HUES6 (cell line): Measurements from ENCODE around the gene PGLYRP4.

Source experiments
- H3K27ac ChIP-seq: 2 replicates; pipeline ENCODE4 v1.7.0; 2013; ENCODE audit warnings: low read depth, mild to moderate bottlenecking, low read length, inconsistent platforms
- H3K27me3 ChIP-seq: 2 replicates; pipeline ENCODE4 v1.6.1; 2013; ENCODE audit warnings: low read length; ENCODE audit not compliant: control insufficient read depth, insufficient read depth
- H3K36me3 ChIP-seq: 2 replicates; pipeline ENCODE4 v1.6.1; 2013; ENCODE audit warnings: low read length; ENCODE audit not compliant: control insufficient read depth, insufficient read depth
- H3K4me1 ChIP-seq: 2 replicates; pipeline ENCODE4 v1.6.1; 2013; ENCODE audit warnings: low read length; ENCODE audit not compliant: control insufficient read depth, insufficient read depth
- H3K4me3 ChIP-seq: 2 replicates; pipeline ENCODE4 v1.5.1; 2013; ENCODE audit warnings: low read depth, low read length
- H3K9ac ChIP-seq: one replicate; pipeline ENCODE4 v1.6.1; 2013; ENCODE audit warnings: mild to moderate bottlenecking, low read length
- H3K9me3 ChIP-seq: 2 replicates; pipeline ENCODE4 v1.6.1; 2013; ENCODE audit warnings: low read depth, low read length; ENCODE audit not compliant: control insufficient read depth, insufficient read depth

The PGLYRP4 gene

DNA sequence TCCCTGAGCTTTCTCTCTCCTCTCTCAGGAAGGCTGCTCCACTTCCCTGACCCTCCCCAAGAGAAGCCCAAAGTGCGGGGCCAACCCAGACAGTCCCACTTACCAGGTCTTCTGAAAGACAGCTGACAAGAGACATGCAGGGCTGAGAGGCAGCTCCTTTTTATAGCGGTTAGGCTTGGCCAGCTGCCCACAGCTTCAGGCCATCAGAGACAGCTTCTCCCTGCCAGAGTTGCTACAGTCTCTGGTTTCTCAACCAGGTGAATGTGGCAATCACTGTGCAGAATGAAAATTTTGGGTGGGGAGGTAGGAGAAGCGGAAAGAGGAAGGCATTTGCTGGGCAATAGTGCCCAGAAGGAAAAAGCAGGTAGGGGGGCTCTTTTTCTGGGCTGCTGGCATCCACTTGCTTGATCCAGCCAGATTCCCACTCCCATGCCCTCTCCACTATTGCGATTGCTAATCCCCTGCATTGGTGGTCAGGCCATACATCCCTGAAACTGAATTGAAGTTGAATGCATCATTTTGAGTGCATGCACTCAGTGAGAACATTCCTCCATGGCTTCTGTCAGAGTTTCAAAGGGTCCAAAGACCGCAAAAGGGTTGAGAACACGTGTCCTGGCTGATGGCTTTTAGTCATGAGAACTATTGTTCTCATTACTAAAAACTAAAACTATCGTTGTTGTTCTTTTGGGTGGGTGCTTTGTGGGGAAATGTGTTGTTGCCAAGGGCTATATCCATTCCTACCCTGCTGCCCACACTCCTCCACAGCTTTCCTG is 42.5 kb upstream of the PGLYRP4 start, which contains the start of gene S100A8:
Gene S100A8, minus strand, starts transcription at position 136 of the 773 bp plus-strand sequence. CDS start 538 bp downstream, outside the sequence.
- Histone ChIP-seq H3K9me3 (no peaks in the 10 kb centered on the region), H3K36me3 (no peaks in the 10 kb centered on the region), H3K27ac (no peak within 1 kb of the TSS), H3K4me3 (no peak within 1 kb of the TSS), H3K27me3 (peaks cover 8% of the 10 kb centered on the region), H3K4me1 (no peaks in the 10 kb centered on the region), H3K9ac (no peak within 1 kb of the TSS)

DNA sequence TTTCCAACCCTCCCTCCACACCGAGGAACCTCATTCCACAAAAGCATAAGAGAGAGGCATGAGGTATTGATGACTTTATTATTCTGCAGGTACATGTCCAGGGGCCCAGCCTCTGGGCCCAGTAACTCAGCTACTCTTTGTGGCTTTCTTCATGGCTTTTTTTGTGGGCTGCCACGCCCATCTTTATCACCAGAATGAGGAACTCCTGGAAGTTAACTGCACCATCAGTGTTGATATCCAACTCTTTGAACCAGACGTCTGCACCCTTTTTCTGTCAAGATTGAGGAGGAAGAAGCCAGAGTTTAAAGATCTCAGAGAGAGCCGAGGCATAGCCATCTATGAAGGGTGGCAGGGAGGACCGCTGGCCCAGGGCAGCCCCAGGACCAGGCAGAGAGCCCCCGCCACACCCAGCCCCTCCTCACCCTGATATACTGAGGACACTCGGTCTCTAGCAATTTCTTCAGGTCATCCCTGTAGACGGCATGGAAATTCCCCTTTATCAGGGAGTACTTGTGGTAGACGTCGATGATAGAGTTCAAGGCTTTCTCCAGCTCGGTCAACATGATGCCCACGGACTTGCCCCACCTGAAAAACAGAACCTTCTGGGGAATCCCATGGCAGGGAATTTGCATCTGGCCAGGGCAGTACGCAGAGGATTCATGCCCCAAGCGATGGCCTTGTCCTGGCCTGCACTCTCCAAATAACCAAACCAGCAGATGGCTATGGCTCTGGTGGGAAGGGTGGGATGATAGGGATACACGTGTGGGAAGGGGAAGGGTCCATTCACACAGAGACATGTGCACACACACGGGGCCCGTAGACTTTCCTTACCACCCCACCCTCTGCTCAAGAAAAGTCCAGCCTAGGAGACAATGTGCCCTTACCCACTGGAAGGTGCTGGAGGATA is 41.6 kb upstream of the PGLYRP4 start:
- no peaks in the 10 kb centered on the region for H3K36me3 ChIP-seq
- H3K27ac ChIP-seq, result no peak overlapping the region
- no peaks in the 10 kb centered on the region for H3K9me3 ChIP-seq
- H3K9ac ChIP-seq, result no peak overlapping the region
- peaks cover 6% of the 10 kb centered on the region for H3K27me3 ChIP-seq
- H3K4me1 ChIP-seq, result no peaks in the 10 kb centered on the region
- no peak overlapping the region for H3K4me3 ChIP-seq

- Histone ChIP-seq H3K4me1 (no peaks in the 10 kb centered on the region), H3K9ac (no peak overlapping the region), H3K27me3 (0 out of 2 replicates have a peak, but pooled peaks cover 3% of the 10 kb centered on the region), H3K9me3 (no peaks in the 10 kb centered on the region), H3K27ac (no peak overlapping the region), H3K4me3 (no peak overlapping the region), H3K36me3 (no peaks in the 10 kb centered on the region)
These were observed 40.8 kb upstream of the PGLYRP4 start for GRCh38 chr1:153389401-153389800.

DNA sequence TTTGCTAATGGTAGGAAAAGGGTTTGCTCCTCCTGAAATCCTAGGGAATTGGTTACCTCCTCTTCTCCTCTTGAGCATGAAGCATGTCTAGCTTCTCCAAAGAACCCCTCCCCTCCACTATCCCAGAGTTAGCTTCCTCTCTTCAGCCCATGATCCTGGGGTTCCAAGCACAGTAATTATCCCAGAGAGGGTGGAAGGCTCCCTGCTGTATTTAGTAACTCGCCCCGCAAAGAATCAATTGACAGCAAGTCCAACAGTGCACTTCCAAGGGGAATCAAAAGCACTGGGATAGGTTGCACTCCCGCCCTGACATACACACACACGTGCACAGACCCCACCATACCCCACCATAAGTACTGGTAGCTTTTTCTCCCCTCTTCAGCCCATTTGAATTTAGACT is 39.1 kb upstream of the PGLYRP4 start:
- no peak overlapping the region for H3K4me3 ChIP-seq
- no peaks in the 10 kb centered on the region for H3K36me3 ChIP-seq
- H3K9ac ChIP-seq, result no peak overlapping the region
- H3K9me3 ChIP-seq, result no peaks in the 10 kb centered on the region
- 0 out of 2 replicates have a peak, but pooled peaks cover 6% of the 10 kb centered on the region for H3K27me3 ChIP-seq
- no peaks in the 10 kb centered on the region for H3K4me1 ChIP-seq
- H3K27ac ChIP-seq, result no peak overlapping the region

DNA sequence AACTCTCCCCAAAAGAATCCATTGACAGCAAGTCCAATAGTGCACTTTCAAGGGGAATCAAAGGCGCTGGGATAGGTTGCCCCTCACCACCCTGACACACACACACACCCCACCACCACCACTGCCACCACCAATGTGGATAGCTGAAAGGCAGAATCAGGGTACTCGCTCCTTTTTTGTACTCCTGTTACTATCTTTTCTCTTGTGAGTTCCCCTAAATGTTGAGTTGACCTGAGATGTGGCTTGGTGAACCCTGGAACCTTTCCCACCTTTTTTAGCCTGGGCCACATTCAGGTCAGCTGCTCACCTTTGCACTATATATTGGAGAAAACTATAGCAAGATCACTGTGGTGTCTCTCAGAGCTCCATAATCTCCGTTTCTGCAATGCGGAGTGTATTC is 38.4 kb upstream of the PGLYRP4 start:
- Histone ChIP-seq H3K9ac (no peak overlapping the region), H3K9me3 (no peaks in the 10 kb centered on the region), H3K27me3 (0 out of 2 replicates have a peak, but pooled peaks cover 6% of the 10 kb centered on the region), H3K36me3 (no peaks in the 10 kb centered on the region), H3K4me1 (no peaks in the 10 kb centered on the region), H3K27ac (no peak overlapping the region), H3K4me3 (no peak overlapping the region)

DNA sequence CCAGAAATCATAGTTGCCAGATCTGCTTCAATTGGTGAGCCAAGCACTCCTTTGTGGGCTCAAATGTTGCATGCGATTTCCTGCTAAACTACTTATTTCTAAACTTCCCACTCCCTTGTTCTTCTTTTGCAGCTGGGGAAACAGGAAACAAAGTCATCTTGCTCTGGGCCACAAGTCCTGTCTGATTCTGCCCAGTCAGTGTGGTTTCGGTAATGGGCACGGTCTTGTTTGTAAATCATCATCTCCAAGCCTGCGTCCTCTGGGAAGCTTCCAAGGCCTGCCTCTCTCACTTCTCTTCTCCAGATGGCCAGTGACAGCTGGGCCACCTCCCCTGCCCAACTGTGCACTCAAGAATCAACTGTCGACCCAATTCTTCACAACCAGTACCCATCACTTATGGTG is 37.9 kb upstream of the PGLYRP4 start:
- no peak overlapping the region for H3K4me3 ChIP-seq
- no peak overlapping the region for H3K27ac ChIP-seq
- no peak overlapping the region for H3K9ac ChIP-seq
- H3K27me3 ChIP-seq, result 0 out of 2 replicates have a peak, but pooled peaks cover 6% of the 10 kb centered on the region
- H3K36me3 ChIP-seq, result no peaks in the 10 kb centered on the region
- no peaks in the 10 kb centered on the region for H3K9me3 ChIP-seq
- no peaks in the 10 kb centered on the region for H3K4me1 ChIP-seq

DNA sequence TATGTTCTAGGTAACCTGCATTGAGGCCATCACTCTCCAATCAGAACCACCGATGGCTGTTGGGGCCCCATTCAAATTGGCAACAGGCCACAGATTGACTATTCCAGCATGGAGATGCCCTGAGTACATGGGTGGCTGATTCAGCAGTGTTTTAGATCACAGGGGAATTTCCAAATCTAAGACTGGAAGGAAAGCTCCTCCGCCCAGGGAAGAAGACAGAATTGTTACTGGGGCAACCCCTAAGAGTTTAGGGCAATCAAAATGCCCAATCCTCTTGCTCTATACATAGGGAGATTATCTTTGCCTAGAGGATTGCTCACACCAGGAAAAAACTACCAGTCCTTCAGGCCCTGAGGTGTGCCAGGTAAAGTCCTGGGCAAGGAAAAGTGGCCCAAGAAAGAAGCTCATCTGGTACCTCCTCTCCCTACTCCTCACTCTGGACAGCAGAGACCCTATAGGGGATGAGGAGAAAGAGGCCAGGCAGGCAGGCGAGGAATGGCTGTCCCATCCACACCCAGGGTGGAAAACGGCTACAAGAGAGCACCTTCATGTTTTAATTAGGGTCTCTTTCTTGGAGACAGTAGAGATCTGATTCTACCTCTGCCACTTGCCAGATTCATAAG is 36.4 kb upstream of the PGLYRP4 start:
- Histone ChIP-seq H3K9ac (no peak overlapping the region), H3K4me3 (no peak overlapping the region), H3K36me3 (no peaks in the 10 kb centered on the region), H3K27me3 (0 out of 2 replicates have a peak, but pooled peaks cover 4% of the 10 kb centered on the region), H3K4me1 (no peaks in the 10 kb centered on the region), H3K9me3 (no peaks in the 10 kb centered on the region), H3K27ac (no peak overlapping the region)

DNA sequence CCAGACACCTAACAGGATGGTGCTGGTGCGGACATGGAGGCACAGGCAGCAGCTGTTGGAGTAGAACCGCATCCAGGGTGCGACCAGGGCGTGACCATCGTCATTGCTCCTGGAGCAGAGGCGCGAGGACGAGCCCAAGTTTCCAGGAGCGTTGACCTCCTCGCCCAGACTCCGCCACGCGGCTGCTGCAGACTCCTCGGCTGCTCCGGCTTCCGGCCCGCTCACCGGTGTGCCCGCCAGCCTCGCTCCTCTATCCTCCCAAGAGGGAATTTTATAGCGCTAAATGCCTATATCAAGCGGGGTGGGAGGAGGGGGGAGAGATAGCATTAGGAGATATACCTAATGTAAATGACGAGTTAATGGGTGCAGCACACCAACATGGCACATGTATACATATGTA is 32.1 kb upstream of the PGLYRP4 start:
- H3K36me3 ChIP-seq, result no peaks in the 10 kb centered on the region
- no peaks in the 10 kb centered on the region for H3K4me1 ChIP-seq
- H3K9ac ChIP-seq, result no peak overlapping the region
- H3K27ac ChIP-seq, result no peak overlapping the region
- no peak overlapping the region for H3K4me3 ChIP-seq
- H3K9me3 ChIP-seq, result no peaks in the 10 kb centered on the region
- peaks cover 9% of the 10 kb centered on the region; the same call in 1 of the 2 replicates for H3K27me3 ChIP-seq

- H3K27me3 ChIP-seq, result peaks cover 9% of the 10 kb centered on the region; the same call in 1 of the 2 replicates
- no peaks in the 10 kb centered on the region for H3K4me1 ChIP-seq
- H3K9ac ChIP-seq, result no peak overlapping the region
- no peaks in the 10 kb centered on the region for H3K9me3 ChIP-seq
- H3K36me3 ChIP-seq, result no peaks in the 10 kb centered on the region
- H3K27ac ChIP-seq, result no peak overlapping the region
- H3K4me3 ChIP-seq, result no peak overlapping the region
These were observed 30.9 kb upstream of the PGLYRP4 start for GRCh38 chr1:153379591-153379990.

- Histone ChIP-seq H3K9ac (no peak within 1 kb of the TSS), H3K4me1 (no peaks in the 10 kb centered on the region), H3K36me3 (no peaks in the 10 kb centered on the region), H3K4me3 (no peak within 1 kb of the TSS), H3K9me3 (no peaks in the 10 kb centered on the region), H3K27ac (no peak within 1 kb of the TSS), H3K27me3 (peaks cover 8% of the 10 kb centered on the region)
These were observed 26.9 kb upstream of the PGLYRP4 start, which contains the start of gene S100A12 for GRCh38 chr1:153375511-153375910. S100A12 (minus strand) TSS chr1:153375621; CDS start chr1:153374592, 1,029 bp downstream.
